ENCODE data around the gene S100A16. TPM values are rescaled to one million over a fixed set of nuclear protein-coding genes. Genes with fewer than 3 reads are reported as not detected.

S100A16 gene
- total and polyA plus RNA-seq, 2 donors (not counting 1 experiment from before 2014, with no cell fraction given), result 121 to 182 TPM

DNA sequence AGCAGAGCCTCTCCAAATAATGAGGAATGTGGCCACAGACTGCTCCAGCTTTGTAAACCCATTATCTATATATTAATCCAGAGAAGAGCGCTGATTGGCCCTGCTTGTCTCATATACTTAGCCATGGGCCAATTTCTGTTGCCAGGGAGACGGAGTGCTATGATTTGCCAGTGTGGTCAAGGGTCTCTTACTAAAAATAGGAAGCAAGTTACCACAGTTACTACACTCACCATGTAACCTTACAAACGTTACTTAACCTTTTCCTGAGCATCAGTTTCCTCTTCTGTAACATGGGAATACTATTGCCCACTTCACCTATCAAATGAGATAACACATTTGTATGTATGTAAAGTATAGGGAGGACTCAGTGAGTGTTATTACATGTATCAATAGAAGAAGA lies 39.6 kb downstream of the S100A16 start:
- H3K9ac ChIP-seq (ENCODE audit: insufficient read depth, low read length), result no peak overlapping the region
- peak overlapping the region; percentile 60 for H3K27ac ChIP-seq (ENCODE audit: insufficient read depth, low read length)
- H3K79me2 ChIP-seq (ENCODE audit: control insufficient read depth, insufficient read depth, low read length), result no peaks in the 10 kb centered on the region
- no peaks in the 10 kb centered on the region for H3K36me3 ChIP-seq (ENCODE audit: control insufficient read depth, insufficient read depth, low read length)
- TF ChIP-seq CTCF (conservative IDR thresholded peaks at IDR 0.05 in 1 of 2, IDR thresholded peaks at IDR 0.05 in 1 of 2; ENCODE audit: low read depth in 1 of 2, low read length in 2 of 2) (no peak), EZH2 (IDR thresholded peaks at IDR 0.05; ENCODE audit: low read length, missing control alignments) (no peak)
- peak; percentile 42 to 50 for DNase-seq (ENCODE audit: low read depth in 2 of 2)
- no peaks in the 10 kb centered on the region for H4K20me1 ChIP-seq (ENCODE audit: control insufficient read depth, extremely low read depth, insufficient read depth, low read length)
- no peak overlapping the region for H3K4me3 ChIP-seq (replicated peaks in 1 of 4; ENCODE audit: control extremely low read depth in 1 of 4, insufficient read depth in 1 of 4, low read depth in 3 of 4, low read length in 4 of 4)
- no peak overlapping the region for H2AFZ ChIP-seq (ENCODE audit: low read length)
- H3K4me1 ChIP-seq (ENCODE audit: control insufficient read depth, extremely low read depth, insufficient read depth, low read length), result peaks cover 17% of the 10 kb centered on the region
- H3K27me3 ChIP-seq (ENCODE audit: control insufficient read depth, insufficient read depth, low read length), result no peaks in the 10 kb centered on the region
- H3K9me3 ChIP-seq (ENCODE audit: control insufficient read depth, insufficient read depth, low read depth, low read length), result no peaks in the 10 kb centered on the region
- no peak overlapping the region for H3K4me2 ChIP-seq (ENCODE audit: extremely low read depth, insufficient read depth, low read length)

DNA sequence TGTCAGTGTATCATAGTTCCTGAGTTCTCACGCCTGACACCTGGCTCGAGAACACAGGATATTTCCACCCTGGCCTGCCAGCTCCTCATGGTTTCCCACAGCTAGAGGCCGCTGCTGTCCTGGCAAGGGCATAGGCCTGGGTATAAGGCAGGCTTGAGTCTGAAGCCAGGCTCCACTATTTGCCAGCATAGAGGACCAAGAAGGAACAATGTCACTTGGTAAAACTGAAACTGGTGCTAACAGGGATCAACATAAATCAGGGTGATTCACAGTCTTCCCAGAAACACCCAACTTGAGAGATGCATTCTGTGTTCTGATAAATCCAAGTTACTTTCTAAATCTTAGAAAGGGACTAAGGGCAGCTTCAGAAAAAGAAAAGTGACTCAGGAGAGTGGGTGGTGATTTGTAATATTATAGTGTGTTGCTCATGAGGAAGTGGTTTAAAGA lies 40.3 kb downstream of the S100A16 start:
- Histone ChIP-seq H3K27ac (ENCODE audit: insufficient read depth, low read length) (peak overlapping the region; percentile 60), H2AFZ (ENCODE audit: low read length) (peak overlapping the region; percentile 62), H3K4me2 (ENCODE audit: extremely low read depth, insufficient read depth, low read length) (peak overlapping the region; percentile 68), H3K4me3 (replicated peaks in 1 of 4; ENCODE audit: control extremely low read depth in 1 of 4, insufficient read depth in 1 of 4, low read depth in 3 of 4, low read length in 4 of 4) (no peak overlapping the region), H3K9ac (ENCODE audit: insufficient read depth, low read length) (no peak overlapping the region), H4K20me1 (ENCODE audit: control insufficient read depth, extremely low read depth, insufficient read depth, low read length) (no peaks in the 10 kb centered on the region), H3K36me3 (ENCODE audit: control insufficient read depth, insufficient read depth, low read length) (no peaks in the 10 kb centered on the region), H3K27me3 (ENCODE audit: control insufficient read depth, insufficient read depth, low read length) (no peaks in the 10 kb centered on the region), H3K9me3 (ENCODE audit: control insufficient read depth, insufficient read depth, low read depth, low read length) (no peaks in the 10 kb centered on the region), H3K4me1 (ENCODE audit: control insufficient read depth, extremely low read depth, insufficient read depth, low read length) (peaks cover 21% of the 10 kb centered on the region), H3K79me2 (ENCODE audit: control insufficient read depth, insufficient read depth, low read length) (no peaks in the 10 kb centered on the region)
- TF ChIP-seq EZH2 (IDR thresholded peaks at IDR 0.05; ENCODE audit: low read length, missing control alignments), result no peak
- peak; percentile 87 to 95 for TF ChIP-seq CTCF (conservative IDR thresholded peaks at IDR 0.05 in 1 of 2, IDR thresholded peaks at IDR 0.05 in 1 of 2; ENCODE audit: low read depth in 1 of 2, low read length in 2 of 2)
- DNase-seq (ENCODE audit: low read depth in 2 of 2), result peak; percentile 78 to 88

DNA sequence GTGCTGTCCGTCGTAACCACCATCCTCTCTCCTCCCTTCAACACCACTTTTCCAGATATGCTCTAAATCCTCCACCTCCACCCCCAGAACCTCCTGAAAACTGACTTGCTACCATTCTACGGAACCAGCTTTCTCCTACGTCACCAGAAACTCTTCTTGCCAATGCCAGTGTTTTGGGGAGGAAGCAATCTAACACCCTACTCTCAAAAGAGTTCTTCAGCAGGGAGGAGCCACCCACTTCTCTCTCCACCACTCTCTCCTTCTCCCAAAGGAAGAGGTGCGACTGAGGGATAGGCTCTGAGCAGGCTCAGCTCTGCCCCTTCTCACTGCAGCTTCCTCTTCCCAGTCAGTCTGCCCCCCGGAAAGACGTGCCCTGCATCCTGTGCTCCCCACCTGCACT lies 41.2 kb downstream of the S100A16 start:
- H3K27me3 ChIP-seq (ENCODE audit: control insufficient read depth, insufficient read depth, low read length), result no peaks in the 10 kb centered on the region
- H3K36me3 ChIP-seq (ENCODE audit: control insufficient read depth, insufficient read depth, low read length), result no peaks in the 10 kb centered on the region
- no peak overlapping the region for H3K4me3 ChIP-seq (replicated peaks in 1 of 4; ENCODE audit: control extremely low read depth in 1 of 4, insufficient read depth in 1 of 4, low read depth in 3 of 4, low read length in 4 of 4)
- peak overlapping the region; percentile 26 for H2AFZ ChIP-seq (ENCODE audit: low read length)
- peaks cover 27% of the 10 kb centered on the region for H3K4me1 ChIP-seq (ENCODE audit: control insufficient read depth, extremely low read depth, insufficient read depth, low read length)
- H3K4me2 ChIP-seq (ENCODE audit: extremely low read depth, insufficient read depth, low read length), result no peak overlapping the region
- H4K20me1 ChIP-seq (ENCODE audit: control insufficient read depth, extremely low read depth, insufficient read depth, low read length), result no peaks in the 10 kb centered on the region
- no peaks in the 10 kb centered on the region for H3K9me3 ChIP-seq (ENCODE audit: control insufficient read depth, insufficient read depth, low read depth, low read length)
- TF ChIP-seq EZH2 (IDR thresholded peaks at IDR 0.05; ENCODE audit: low read length, missing control alignments) (no peak), CTCF (conservative IDR thresholded peaks at IDR 0.05 in 1 of 2, IDR thresholded peaks at IDR 0.05 in 1 of 2; ENCODE audit: low read depth in 1 of 2, low read length in 2 of 2) (no peak)
- H3K79me2 ChIP-seq (ENCODE audit: control insufficient read depth, insufficient read depth, low read length), result no peaks in the 10 kb centered on the region
- peak overlapping the region; percentile 22 for H3K27ac ChIP-seq (ENCODE audit: insufficient read depth, low read length)
- H3K9ac ChIP-seq (ENCODE audit: insufficient read depth, low read length), result no peak overlapping the region
- no peak for DNase-seq (ENCODE audit: low read depth in 2 of 2)
